ENCODE results near the gene FRYL. TPM values are rescaled to one million over a fixed set of nuclear protein-coding genes. Genes with fewer than 3 reads are reported as not detected.

Gene FRYL
- polyA plus RNA-seq, 3 donors, result 10.8 to 15.8 (median 14.4) TPM

DNA sequence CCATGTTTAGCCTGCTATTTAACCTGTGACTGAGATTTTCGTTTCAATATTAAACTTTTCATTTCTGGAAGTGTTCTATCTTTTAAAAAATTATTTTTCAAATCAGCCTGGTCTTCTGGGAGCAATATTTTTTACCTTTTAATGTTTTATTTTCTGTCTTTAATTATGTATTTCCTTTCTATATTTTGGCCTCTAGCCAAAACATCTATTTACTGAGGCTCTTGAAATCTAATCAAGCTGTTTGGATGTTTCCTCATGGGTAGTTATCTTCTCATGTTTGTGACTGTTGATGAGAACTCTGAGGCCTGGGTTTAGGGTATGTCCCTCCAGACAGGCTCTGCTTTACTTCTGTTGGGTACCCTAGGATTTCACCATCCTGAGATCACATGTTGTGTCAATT is 307.3 kb downstream of the FRYL start:
- Mint-ChIP-seq H3K4me3 (no peak overlapping the region), H3K4me1 (peaks cover 3% of the 10 kb centered on the region), H3K9me3 (peaks cover 0 to 4% (median 1%) of the 10 kb centered on the region in 7 donors), H3K36me3 (no peaks in the 10 kb centered on the region), H3K27ac (no peak overlapping the region), H3K27me3 (ENCODE audit: low read depth in 3 of 3) (peaks cover 4 to 6% (median 6%) of the 10 kb centered on the region in 3 donors)
- H3K27me3 ChIP-seq (ENCODE audit: control insufficient read depth in 2 of 2, insufficient read depth in 2 of 2, low read length in 2 of 2), result no peaks in the 10 kb centered on the region
- intact Hi-C loops (cut with micrococcal nuclease), result no loop called here
- H3K9me3 ChIP-seq (replicated peaks in 1 of 2; ENCODE audit: control insufficient read depth in 1 of 2, insufficient read depth in 1 of 2, low read length in 2 of 2), result no peaks in the 10 kb centered on the region
- DNase-seq, result no peak
- TF ChIP-seq, protein P1, sequence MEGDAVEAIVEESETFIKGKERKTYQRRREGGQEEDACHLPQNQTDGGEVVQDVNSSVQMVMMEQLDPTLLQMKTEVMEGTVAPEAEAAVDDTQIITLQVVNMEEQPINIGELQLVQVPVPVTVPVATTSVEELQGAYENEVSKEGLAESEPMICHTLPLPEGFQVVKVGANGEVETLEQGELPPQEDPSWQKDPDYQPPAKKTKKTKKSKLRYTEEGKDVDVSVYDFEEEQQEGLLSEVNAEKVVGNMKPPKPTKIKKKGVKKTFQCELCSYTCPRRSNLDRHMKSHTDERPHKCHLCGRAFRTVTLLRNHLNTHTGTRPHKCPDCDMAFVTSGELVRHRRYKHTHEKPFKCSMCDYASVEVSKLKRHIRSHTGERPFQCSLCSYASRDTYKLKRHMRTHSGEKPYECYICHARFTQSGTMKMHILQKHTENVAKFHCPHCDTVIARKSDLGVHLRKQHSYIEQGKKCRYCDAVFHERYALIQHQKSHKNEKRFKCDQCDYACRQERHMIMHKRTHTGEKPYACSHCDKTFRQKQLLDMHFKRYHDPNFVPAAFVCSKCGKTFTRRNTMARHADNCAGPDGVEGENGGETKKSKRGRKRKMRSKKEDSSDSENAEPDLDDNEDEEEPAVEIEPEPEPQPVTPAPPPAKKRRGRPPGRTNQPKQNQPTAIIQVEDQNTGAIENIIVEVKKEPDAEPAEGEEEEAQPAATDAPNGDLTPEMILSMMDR (IDR thresholded peaks at IDR 0.05), result no peak
- H3K4me3 ChIP-seq (replicated peaks in 1 of 3; ENCODE audit: low read depth in 2 of 3, low read length in 3 of 3), result no peak overlapping the region
- H4K20me1 ChIP-seq (ENCODE audit: insufficient read depth, low read length), result no peaks in the 10 kb centered on the region
- H3K9ac ChIP-seq (ENCODE audit: insufficient read depth, low read length, poor library complexity, severe bottlenecking), result no peak overlapping the region
- WGBS (ENCODE audit: insufficient coverage), result no CpG with 5 or more reads among the region's 1 CpG
- H3K36me3 ChIP-seq (replicated peaks in 1 of 2; ENCODE audit: control insufficient read depth in 1 of 2, insufficient read depth in 2 of 2, low read length in 2 of 2), result no peaks in the 10 kb centered on the region
- no peak overlapping the region for H3K27ac ChIP-seq (ENCODE audit: low read depth in 1 of 2, low read length in 2 of 2)
- no peak overlapping the region for H3K4me2 ChIP-seq (replicated peaks; ENCODE audit: extremely low read depth, low read length, poor library complexity, severe bottlenecking)
- H3K4me1 ChIP-seq (ENCODE audit: control insufficient read depth in 1 of 2, insufficient read depth in 2 of 2, low read length in 2 of 2), result no peaks in the 10 kb centered on the region
- no peak overlapping the region for H2AFZ ChIP-seq (ENCODE audit: insufficient read depth, low read depth, low read length, poor library complexity, severe bottlenecking)
- H3K79me2 ChIP-seq (ENCODE audit: insufficient read depth, low read length), result no peaks in the 10 kb centered on the region

DNA sequence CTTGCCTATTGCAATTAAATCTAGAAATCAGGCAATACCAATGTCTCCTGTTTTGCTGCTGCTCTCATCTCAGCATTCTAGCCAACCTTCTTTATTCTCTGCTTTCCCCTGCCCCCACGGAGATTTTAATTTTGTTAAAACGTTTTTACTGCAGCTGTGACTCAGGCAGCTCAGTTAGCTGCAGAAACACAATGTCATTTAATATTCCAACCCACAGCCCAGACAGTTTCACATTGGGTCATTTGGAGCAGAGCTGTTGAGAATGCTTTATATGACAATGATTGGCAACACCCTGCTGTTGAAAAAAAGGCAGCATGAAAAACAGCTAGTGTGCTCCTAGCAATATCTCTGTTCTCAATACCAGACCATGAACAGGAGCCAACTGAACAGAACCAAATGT is 309.5 kb downstream of the FRYL start:
- intact Hi-C loops (cut with micrococcal nuclease), result no loop called here
- no peak overlapping the region for H3K9ac ChIP-seq (ENCODE audit: insufficient read depth, low read length, poor library complexity, severe bottlenecking)
- H3K36me3 ChIP-seq (replicated peaks in 1 of 2; ENCODE audit: control insufficient read depth in 1 of 2, insufficient read depth in 2 of 2, low read length in 2 of 2), result no peaks in the 10 kb centered on the region
- H3K27me3 Mint-ChIP-seq (ENCODE audit: low read depth in 3 of 3), result peaks cover 6 to 7% (median 6%) of the 10 kb centered on the region in 3 donors
- H3K36me3 Mint-ChIP-seq, result no peaks in the 10 kb centered on the region
- no peak for DNase-seq
- H3K4me1 Mint-ChIP-seq, result no peaks in the 10 kb centered on the region
- no peak overlapping the region for H3K27ac ChIP-seq (ENCODE audit: low read depth in 1 of 2, low read length in 2 of 2)
- no peaks in the 10 kb centered on the region for H3K79me2 ChIP-seq (ENCODE audit: insufficient read depth, low read length)
- H3K27me3 ChIP-seq (ENCODE audit: control insufficient read depth in 2 of 2, insufficient read depth in 2 of 2, low read length in 2 of 2), result no peaks in the 10 kb centered on the region
- H3K27ac Mint-ChIP-seq, result no peak overlapping the region
- H3K4me2 ChIP-seq (replicated peaks; ENCODE audit: extremely low read depth, low read length, poor library complexity, severe bottlenecking), result no peak overlapping the region
- no peaks in the 10 kb centered on the region for H4K20me1 ChIP-seq (ENCODE audit: insufficient read depth, low read length)
- no peak overlapping the region for H2AFZ ChIP-seq (ENCODE audit: insufficient read depth, low read depth, low read length, poor library complexity, severe bottlenecking)
- H3K4me3 ChIP-seq (replicated peaks in 1 of 3; ENCODE audit: low read depth in 2 of 3, low read length in 3 of 3), result no peak overlapping the region
- H3K9me3 Mint-ChIP-seq, result peaks cover 0 to 4% (median 1%) of the 10 kb centered on the region in 7 donors
- no peaks in the 10 kb centered on the region for H3K9me3 ChIP-seq (replicated peaks in 1 of 2; ENCODE audit: control insufficient read depth in 1 of 2, insufficient read depth in 1 of 2, low read length in 2 of 2)
- no peak overlapping the region for H3K4me3 Mint-ChIP-seq
- H3K4me1 ChIP-seq (ENCODE audit: control insufficient read depth in 1 of 2, insufficient read depth in 2 of 2, low read length in 2 of 2), result no peaks in the 10 kb centered on the region
- WGBS (ENCODE audit: insufficient coverage), result 100% methylated on average over 1 of the region's 2 CpGs
- TF ChIP-seq, protein P1 (IDR thresholded peaks at IDR 0.05), result no peak

Data from CD14-positive monocyte (primary cell).